Pancreas (tissue), 10 donors: ENCODE results near the gene DENND1A. TPM values are rescaled to one million over a fixed set of nuclear protein-coding genes. Genes with fewer than 3 reads are reported as not detected.

Experiments
- ATAC-seq, 4 donors: fragments of 200-7000 bp; cut with Tn5 transposase; one replicate each; pipeline versions ENCODE4 v1.8.0 to v1.9.1; 2020; ENCODE audit warnings: mild to moderate bottlenecking in 4 of 4, moderate library complexity in 4 of 4
- DNase-seq, 6 donors: peaks; one replicate each; pipeline ENCODE4 v3.0.0-alpha.2; 2020
- FAIRE-seq: peaks from 2 replicates; lab custom pipeline; 2012; peaks lifted over from hg19 to GRCh38; lab: Jason Lieb, UNC
- H3K27ac ChIP-seq, 4 donors: fragments of 200-600 bp; sonication (generic); 1 replicate in 3 of 4; 2 replicates in 1 of 4; pipeline versions ENCODE4 v1.5.0 to v1.8.0; 2020
- H3K27me3 ChIP-seq, 4 donors: fragments of 200-600 bp; one replicate each; pipeline ENCODE4 v1.8.0; 2021
- H3K36me3 ChIP-seq, 3 donors: fragments of 200-600 bp; sonication (generic) in 1 of 3; one replicate each; pipeline versions ENCODE4 v1.5.0 to v1.8.0; 2020 to 2021
- H3K4me1 ChIP-seq, 3 donors: fragments of 200-600 bp; one replicate each; pipeline ENCODE4 v1.8.0; 2021
- H3K4me3 ChIP-seq, 4 donors: fragments of 200-600 bp; sonication (generic) in 2 of 4; one replicate each; pipeline versions ENCODE4 v1.5.0 to v1.8.0; 2020 to 2021
- H3K9me3 ChIP-seq, 4 donors: fragments of 200-600 bp; one replicate each; pipeline ENCODE4 v1.8.0; 2021
- CTCF ChIP-seq, 4 donors: fragments of 200-600 bp; sonication (generic) in 3 of 4; IDR thresholded peaks; one replicate each; pipeline versions ENCODE4 v1.5.0 to v1.8.0; 2021; ENCODE audit warnings: antibody characterized with exemption in 4 of 4
- WGBS, 2 donors: extraction: QIAGEN DNeasy Blood & Tissue Kit; methylation state at CpG; one replicate each; pipeline ENCODE4 v1.1.7; 2013; 5-methylcytosine and 5-hydroxymethylcytosine counted together
- intact Hi-C, 3 donors: fragments of 100-400 bp; cut with DNase I; formaldehyde crosslinking; loops; one replicate each; pipeline versions ENCODE4 v1.11.1 to v1.14.2; 2022
- polyA plus RNA-seq, 2 donors: library from polyadenylated mRNA; stranded (reverse); fragments of 200-250 nt; gene quantifications; one replicate each; pipeline ENCODE4 v1.2.3, GENCODE V29; 2013
- total RNA-seq, 6 donors: library from RNA; stranded (reverse); fragmentation: NEBNext Ultra II Directional in 4 of 6; extraction: Animal tissue kit (Norgen Biotek cat#: 25700) in 4 of 6; gene quantifications; one replicate each; pipeline versions ENCODE4 v1.2.1 to v1.2.4, GENCODE V29; 2021 to 2023
- donor health status: healthy with polysubstance abuse.
- donor health status: DM: no; HTN: no; CAD: no; lungs with moderate emphysema.
- donor health status: DM: no; HTN: no; CAD: no.
- donor health status: control.
- donor health status: control.
- donor health status: Bipolar disorder and iron deficiency.
- donor health status: DM: yes; HTN: yes; CAD: no.
- donor health status: DM: no; HTN: no; CAD: no.
- donor health status: DM: no; HTN: no; CAD: no.
- donor health status: DM: yes; HTN: yes; CAD: no.

Gene DENND1A
- total and polyA plus RNA-seq, 8 donors = 4.5 to 8.3 (median 5.6) TPM

- intact Hi-C loops = no loop called here
- H3K9me3 ChIP-seq = no peaks in the 10 kb centered on the region
- WGBS, 2 donors = 59 to 62% methylated on average over 8 of the region's 8 CpGs
- ATAC-seq (no peak), DNase-seq (no peak), FAIRE-seq (no peak)
- H3K4me3 ChIP-seq = no peak overlapping the region
- TF ChIP-seq CTCF (IDR thresholded peaks at IDR 0.05) = no peak
- H3K36me3 ChIP-seq = no peaks in the 10 kb centered on the region
- no peaks in the 10 kb centered on the region for H3K4me1 ChIP-seq
- H3K27me3 ChIP-seq = no peaks in the 10 kb centered on the region
- no peak overlapping the region for H3K27ac ChIP-seq
Observed at GRCh38 chr9:123965801-123966686, 36.1 kb upstream of the DENND1A start.

- FAIRE-seq (no peak), ATAC-seq (no peak)
Observed at GRCh38 chr9:123964761-123965160, 34.8 kb upstream of the DENND1A start.

DNA sequence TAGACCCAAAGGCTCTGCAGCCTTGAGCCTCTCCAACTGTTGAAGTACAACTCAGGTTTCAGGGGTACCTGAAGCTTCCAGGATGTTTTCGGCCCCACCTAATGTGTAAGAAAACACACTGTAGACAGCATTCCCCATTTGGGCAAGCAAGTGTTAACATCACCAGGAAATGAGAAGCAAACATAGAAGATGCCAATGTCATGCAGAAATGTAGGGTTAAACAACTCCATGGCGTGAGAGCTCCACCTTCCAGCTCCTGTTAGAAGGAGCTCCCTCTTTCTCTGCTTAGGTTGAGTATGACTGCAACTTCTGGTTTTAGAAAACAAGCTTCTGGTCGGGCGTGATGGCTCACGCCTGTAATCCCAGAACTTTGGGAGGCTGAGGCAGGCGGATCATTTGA is 31.0 kb upstream of the DENND1A start:
- WGBS, 2 donors = 43 to 51% methylated on average over 6 of the region's 6 CpGs
- Histone ChIP-seq H3K27me3 (no peaks in the 10 kb centered on the region), H3K9me3 (no peaks in the 10 kb centered on the region), H3K36me3 (no peaks in the 10 kb centered on the region), H3K4me1 (no peaks in the 10 kb centered on the region), H3K4me3 (no peak overlapping the region), H3K27ac (no peak overlapping the region)
- intact Hi-C loops = no loop called here
- DNase-seq (no peak), ATAC-seq (no peak), FAIRE-seq (no peak)
- TF ChIP-seq CTCF (IDR thresholded peaks at IDR 0.05) = no peak

More at GRCh38 chr9:123964761-123965160, 34.8 kb upstream of the DENND1A start:
- Histone ChIP-seq H3K4me3 (no peak overlapping the region), H3K36me3 (no peaks in the 10 kb centered on the region), H3K9me3 (no peaks in the 10 kb centered on the region), H3K4me1 (no peaks in the 10 kb centered on the region), H3K27ac (no peak overlapping the region), H3K27me3 (no peaks in the 10 kb centered on the region)
- WGBS, 2 donors = 58 to 68% methylated on average over 12 of the region's 12 CpGs
- no peak for DNase-seq
- TF ChIP-seq CTCF (IDR thresholded peaks at IDR 0.05) = no peak
- intact Hi-C loops = no loop called here

- Histone ChIP-seq H3K9me3 (no peaks in the 10 kb centered on the region), H3K27me3 (no peaks in the 10 kb centered on the region), H3K36me3 (no peaks in the 10 kb centered on the region), H3K27ac (no peak overlapping the region), H3K4me3 (no peak overlapping the region), H3K4me1 (no peaks in the 10 kb centered on the region)
- no peak for TF ChIP-seq CTCF (IDR thresholded peaks at IDR 0.05)
- no peak for ATAC-seq
- no peak for DNase-seq
- intact Hi-C loops = no loop called here
- WGBS, 2 donors = 84 to 86% methylated on average over 5 of the region's 5 CpGs
- no peak for FAIRE-seq
Observed at GRCh38 chr9:123960366-123960765, 30.4 kb upstream of the DENND1A start.

- DNase-seq = no peak
- WGBS, 2 donors = 37 to 54% methylated on average over 4 of the region's 4 CpGs
Observed at GRCh38 chr9:123959787-123960186, 29.9 kb upstream of the DENND1A start.

More at GRCh38 chr9:123959787-123960186, 29.9 kb upstream of the DENND1A start:
- Histone ChIP-seq H3K4me1 (no peaks in the 10 kb centered on the region), H3K36me3 (no peaks in the 10 kb centered on the region), H3K4me3 (no peak overlapping the region), H3K27ac (no peak overlapping the region), H3K9me3 (no peaks in the 10 kb centered on the region), H3K27me3 (no peaks in the 10 kb centered on the region)
- intact Hi-C loops = no loop called here
- FAIRE-seq (no peak), ATAC-seq (no peak)
- TF ChIP-seq CTCF (IDR thresholded peaks at IDR 0.05) = no peak
